ENCODE results near the gene NAT9. TPM values are rescaled to one million over a fixed set of nuclear protein-coding genes. Genes with fewer than 3 reads are reported as not detected.

The NAT9 gene
- total and polyA plus RNA-seq, 11 donors = 7.9 to 36.6 (median 18.2) TPM

- 8 to 20% (median 13%) methylated on average over 13 to 46 of the region's 46 CpGs for WGBS, 4 donors
- TF ChIP-seq POLR2A (IDR thresholded peaks at IDR 0.05) (no peak), CTCF (IDR thresholded peaks at IDR 0.05) (peak in 1 of 12 donors; percentile 0)
- DNase-seq (peak in 1 of 5 donors; percentile 57), ATAC-seq (peak in 1 of 4 donors; percentile 6)
- Histone ChIP-seq H3K4me1 (peaks cover 2 to 81% (median 38%) of the 10 kb centered on the region in 12 donors), H3K27ac (peak overlapping the region in 11 of 12 donors; percentile 1 to 92 (median 85)), H3K36me3 (no peaks in the 10 kb centered on the region), H3K9me3 (no peaks in the 10 kb centered on the region), H3K4me3 (peak overlapping the region; percentile 69 to 100 (median 95)), H3K27me3 (no peaks in the 10 kb centered on the region)
- intact Hi-C loops (cut with DNase I) = loop anchor here in 1 of 10 donors (5.0 kb wide), 1 partner anchor 33 kb away; no protein-coding TSS in a partner anchor
Observed at GRCh38 chr17:74749279-74750038, 26.7 kb downstream of the NAT9 start.

DNA sequence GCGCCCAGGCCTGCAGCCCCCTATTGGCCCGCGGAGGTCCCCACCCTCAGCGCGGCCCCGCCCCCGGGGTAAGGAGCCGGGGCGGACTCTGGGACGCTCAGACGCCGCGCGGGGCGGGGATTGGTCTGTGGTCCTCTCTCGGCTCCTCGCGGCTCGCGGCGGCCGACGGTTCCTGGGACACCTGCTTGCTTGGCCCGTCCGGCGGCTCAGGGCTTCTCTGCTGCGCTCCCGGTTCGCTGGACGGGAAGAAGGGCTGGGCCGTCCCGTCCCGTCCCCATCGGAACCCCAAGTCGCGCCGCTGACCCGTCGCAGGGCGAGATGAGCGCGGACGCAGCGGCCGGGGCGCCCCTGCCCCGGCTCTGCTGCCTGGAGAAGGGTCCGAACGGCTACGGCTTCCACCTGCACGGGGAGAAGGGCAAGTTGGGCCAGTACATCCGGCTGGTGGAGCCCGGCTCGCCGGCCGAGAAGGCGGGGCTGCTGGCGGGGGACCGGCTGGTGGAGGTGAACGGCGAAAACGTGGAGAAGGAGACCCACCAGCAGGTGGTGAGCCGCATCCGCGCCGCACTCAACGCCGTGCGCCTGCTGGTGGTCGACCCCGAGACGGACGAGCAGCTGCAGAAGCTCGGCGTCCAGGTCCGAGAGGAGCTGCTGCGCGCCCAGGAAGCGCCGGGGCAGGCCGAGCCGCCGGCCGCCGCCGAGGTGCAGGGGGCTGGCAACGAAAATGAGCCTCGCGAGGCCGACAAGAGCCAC lies 27.4 kb downstream of the NAT9 start, which contains the start of gene NHERF1:
TSS of gene NHERF1 (plus strand) at position 100 of the 750 bp plus-strand sequence. CDS start at position 319, 219 bp downstream.
- Histone ChIP-seq H3K4me3 (peak within 1 kb of the TSS; percentile 69 to 100 (median 95)), H3K27ac (peak within 1 kb of the TSS in 11 of 12 donors; percentile 69 to 92 (median 85)), H3K36me3 (no peaks in the 10 kb centered on the region), H3K9me3 (no peaks in the 10 kb centered on the region), H3K27me3 (no peaks in the 10 kb centered on the region), H3K4me1 (peaks cover 2 to 85% (median 40%) of the 10 kb centered on the region in 12 donors)
- WGBS, 4 donors = 0 to 1% (median 0%) methylated on average over 17 to 90 of the region's 90 CpGs; no CpG with 5 or more reads in 1 of the 4 donors
- ATAC-seq (peak; percentile 91 to 97 (median 96)), DNase-seq (peak in 4 of 5 donors; percentile 95 to 97 (median 96))
- intact Hi-C loops (cut with DNase I) = loop anchor here in 3 of 10 donors (1.0 to 5.0 kb wide), 3 partner anchors 21 to 34 kb away; partner anchors contain the start of gene NAT9 (in 1 of the 3)
- peak; percentile 83 to 100 for TF ChIP-seq POLR2A (IDR thresholded peaks at IDR 0.05)
- TF ChIP-seq CTCF (IDR thresholded peaks at IDR 0.05) = peak in 6 of 12 donors; percentile 1 to 21 (median 10)

DNA sequence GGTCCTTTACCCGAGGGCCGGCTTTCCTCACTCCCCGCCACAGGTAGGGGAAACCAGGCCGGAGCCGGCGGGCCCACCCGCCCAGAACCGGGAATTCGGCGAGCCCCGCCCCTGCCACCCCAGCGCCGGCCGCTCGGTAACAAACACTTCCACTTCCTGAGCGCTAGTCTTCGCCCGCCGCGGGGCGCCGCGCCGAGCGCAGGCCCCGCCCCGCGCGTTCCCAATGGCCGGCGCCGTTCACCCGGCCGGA lies 27.9 kb downstream of the NAT9 start:
- no peaks in the 10 kb centered on the region for H3K36me3 ChIP-seq
- WGBS, 4 donors = 0 to 2% (median 0%) methylated on average over 11 to 34 of the region's 34 CpGs
- H3K9me3 ChIP-seq = no peaks in the 10 kb centered on the region
- intact Hi-C loops (cut with DNase I) = loop anchor here in 3 of 10 donors (1.0 to 5.0 kb wide), 3 partner anchors 21 to 34 kb away; partner anchors contain the start of gene NAT9 (in 1 of the 3)
- no peak for TF ChIP-seq POLR2A (IDR thresholded peaks at IDR 0.05)
- peak in 4 of 12 donors; percentile 13 to 44 (median 39) for TF ChIP-seq CTCF (IDR thresholded peaks at IDR 0.05)
- H3K27me3 ChIP-seq = no peaks in the 10 kb centered on the region
- ATAC-seq (no peak), DNase-seq (peak in 1 of 5 donors; percentile 96)
- peak overlapping the region; percentile 69 to 100 (median 95) for H3K4me3 ChIP-seq
- H3K27ac ChIP-seq = peak overlapping the region in 11 of 12 donors; percentile 69 to 92 (median 85)
- H3K4me1 ChIP-seq = peaks cover 2 to 85% (median 40%) of the 10 kb centered on the region in 12 donors
